Hematopoietic multipotent progenitor cell treated with erythropoietin and hydrocortisone succinate and interleukin-3 and kit ligand, for 8 days (in vitro differentiated cells): ENCODE data around the gene OR52E1.

Experiments used
- DNase-seq: peaks from one replicate; pipeline ENCODE4 v3.0.0-alpha.2; 2015

OR52E1 gene

DNA sequence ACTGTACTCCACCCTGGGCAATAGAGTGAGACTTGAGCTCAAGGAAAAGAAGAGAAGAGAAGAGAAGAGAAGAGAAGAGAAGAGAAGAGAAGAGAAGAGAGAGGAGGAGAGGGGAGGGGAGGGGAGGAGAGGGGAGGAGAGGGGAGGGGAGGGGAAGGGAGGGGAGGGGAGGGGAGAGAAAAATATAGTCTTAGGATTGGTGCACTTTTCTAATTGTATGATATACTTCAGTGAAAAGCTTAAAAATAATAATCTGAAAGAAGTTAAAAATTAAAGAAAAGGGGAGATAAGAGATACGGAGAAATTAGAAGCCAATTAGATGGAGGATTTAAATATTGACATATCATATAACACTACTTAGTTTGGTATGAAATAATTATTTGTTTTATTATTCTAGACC is 49.5 kb downstream of the OR52E1 start:
- no peak for DNase-seq
